ENCODE data around the gene PWWP2A.
"Not testable (repeated sequence)": the region's sequence is repeated elsewhere in the genome, so short reads cannot be mapped to it uniquely, and the experiment has no call there.

Gene PWWP2A

GRCh38 chr5:160119142-160119904, at the start of gene PWWP2A:
Gene PWWP2A, minus strand, starts transcription at chr5:160119450. Its CDS starts 62 bp downstream, at chr5:160119388.
- TF ChIP-seq POLR2AphosphoS5 (IDR thresholded peaks at IDR 0.05; ENCODE audit: borderline replicate concordance, low read depth, low read length), result peak; percentile 86
- no peak for TF ChIP-seq EZH2 (IDR thresholded peaks at IDR 0.05)
- TF ChIP-seq FOXP2 (optimal IDR thresholded peaks at IDR 0.05; ENCODE audit: control extremely low read depth, extremely low read length, insufficient read depth), result peak; percentile 92
- Histone ChIP-seq H3K36me3 (ENCODE audit: insufficient read depth, low read length) (peaks cover 9% of the 10 kb centered on the region; the same call in 1 of the 2 replicates), H3K9me3 (ENCODE audit: low read depth, low read length) (no peaks in the 10 kb centered on the region), H3K4me3 (peak within 1 kb of the TSS; percentile 94), H3K27ac (peak within 1 kb of the TSS; percentile 67), H3K9ac (ENCODE audit: insufficient read length) (peak within 1 kb of the TSS; percentile 94)
- peak; percentile 100 for DNase-seq (ENCODE audit: low read depth, low spot score)

- Histone ChIP-seq H3K36me3 (ENCODE audit: insufficient read depth, low read length) (no peaks in the 10 kb centered on the region), H3K9me3 (ENCODE audit: low read depth, low read length) (no peaks in the 10 kb centered on the region), H3K9ac (ENCODE audit: insufficient read length) (no peak overlapping the region), H3K4me3 (no peak overlapping the region), H3K27ac (no peak overlapping the region)
- TF ChIP-seq EZH2 (IDR thresholded peaks at IDR 0.05) (no peak), FOXP2 (optimal IDR thresholded peaks at IDR 0.05; ENCODE audit: control extremely low read depth, extremely low read length, insufficient read depth) (no peak), POLR2AphosphoS5 (IDR thresholded peaks at IDR 0.05; ENCODE audit: borderline replicate concordance, low read depth, low read length) (no peak)
- no peak for DNase-seq (ENCODE audit: low read depth, low spot score)
Measured at GRCh38 chr5:160167624-160168165, 48.4 kb upstream of the PWWP2A start.

GRCh38 chr5:160166973-160167623, 47.8 kb upstream of the PWWP2A start:
- TF ChIP-seq EZH2 (IDR thresholded peaks at IDR 0.05) (no peak), FOXP2 (optimal IDR thresholded peaks at IDR 0.05; ENCODE audit: control extremely low read depth, extremely low read length, insufficient read depth) (no peak), POLR2AphosphoS5 (IDR thresholded peaks at IDR 0.05; ENCODE audit: borderline replicate concordance, low read depth, low read length) (no peak)
- H3K9me3 ChIP-seq (ENCODE audit: low read depth, low read length), result no peaks in the 10 kb centered on the region
- no peak for DNase-seq (ENCODE audit: low read depth, low spot score)
- peak overlapping the region; percentile 33 for H3K27ac ChIP-seq
- no peak overlapping the region for H3K9ac ChIP-seq (ENCODE audit: insufficient read length)
- no peaks in the 10 kb centered on the region for H3K36me3 ChIP-seq (ENCODE audit: insufficient read depth, low read length)
- peak overlapping the region; percentile 40 for H3K4me3 ChIP-seq

- Histone ChIP-seq H3K4me3 (peak overlapping the region; percentile 40), H3K9me3 (ENCODE audit: low read depth, low read length) (no peaks in the 10 kb centered on the region), H3K9ac (ENCODE audit: insufficient read length) (no peak overlapping the region), H3K36me3 (ENCODE audit: insufficient read depth, low read length) (no peaks in the 10 kb centered on the region), H3K27ac (peak overlapping the region; percentile 33)
- TF ChIP-seq FOXP2 (optimal IDR thresholded peaks at IDR 0.05; ENCODE audit: control extremely low read depth, extremely low read length, insufficient read depth), result no peak
- TF ChIP-seq POLR2AphosphoS5 (IDR thresholded peaks at IDR 0.05; ENCODE audit: borderline replicate concordance, low read depth, low read length), result no peak
- TF ChIP-seq EZH2 (IDR thresholded peaks at IDR 0.05), result no peak
- no peak for DNase-seq (ENCODE audit: low read depth, low spot score)
Measured at GRCh38 chr5:160166069-160166972, 47.1 kb upstream of the PWWP2A start.

GRCh38 chr5:160165137-160166068, 46.2 kb upstream of the PWWP2A start:
- TF ChIP-seq POLR2AphosphoS5 (IDR thresholded peaks at IDR 0.05; ENCODE audit: borderline replicate concordance, low read depth, low read length) (no peak), FOXP2 (optimal IDR thresholded peaks at IDR 0.05; ENCODE audit: control extremely low read depth, extremely low read length, insufficient read depth) (no peak)
- H3K27ac ChIP-seq, result no peak overlapping the region
- H3K4me3 ChIP-seq, result no peak overlapping the region
- H3K36me3 ChIP-seq (ENCODE audit: insufficient read depth, low read length), result no peaks in the 10 kb centered on the region
- no peak for DNase-seq (ENCODE audit: low read depth, low spot score)
- H3K9ac ChIP-seq (ENCODE audit: insufficient read length), result no peak overlapping the region
- no peaks in the 10 kb centered on the region for H3K9me3 ChIP-seq (ENCODE audit: low read depth, low read length)

- H3K27ac ChIP-seq, result no peak overlapping the region
- no peak overlapping the region for H3K9ac ChIP-seq (ENCODE audit: insufficient read length)
- TF ChIP-seq FOXP2 (optimal IDR thresholded peaks at IDR 0.05; ENCODE audit: control extremely low read depth, extremely low read length, insufficient read depth) (no peak), EZH2 (IDR thresholded peaks at IDR 0.05) (no peak), POLR2AphosphoS5 (IDR thresholded peaks at IDR 0.05; ENCODE audit: borderline replicate concordance, low read depth, low read length) (no peak)
- no peak for DNase-seq (ENCODE audit: low read depth, low spot score)
- H3K9me3 ChIP-seq (ENCODE audit: low read depth, low read length), result no peaks in the 10 kb centered on the region
- no peaks in the 10 kb centered on the region for H3K36me3 ChIP-seq (ENCODE audit: insufficient read depth, low read length)
- no peak overlapping the region for H3K4me3 ChIP-seq
Measured at GRCh38 chr5:160162910-160163309, 43.7 kb upstream of the PWWP2A start.

- TF ChIP-seq FOXP2 (optimal IDR thresholded peaks at IDR 0.05; ENCODE audit: control extremely low read depth, extremely low read length, insufficient read depth), result no peak
- no peak for TF ChIP-seq POLR2AphosphoS5 (IDR thresholded peaks at IDR 0.05; ENCODE audit: borderline replicate concordance, low read depth, low read length)
- no peak for TF ChIP-seq EZH2 (IDR thresholded peaks at IDR 0.05)
Measured at GRCh38 chr5:160161626-160162025, 42.4 kb upstream of the PWWP2A start.

GRCh38 chr5:160160875-160161274, 41.6 kb upstream of the PWWP2A start:
- not testable (repeated sequence) for H3K36me3 ChIP-seq (ENCODE audit: insufficient read depth, low read length); H3K27ac ChIP-seq; H3K9ac ChIP-seq (ENCODE audit: insufficient read length); H3K4me3 ChIP-seq; DNase-seq (ENCODE audit: low read depth, low spot score); H3K9me3 ChIP-seq (ENCODE audit: low read depth, low read length)

More at GRCh38 chr5:160161626-160162025, 42.4 kb upstream of the PWWP2A start:
- DNase-seq (ENCODE audit: low read depth, low spot score), result no peak
- no peaks in the 10 kb centered on the region for H3K36me3 ChIP-seq (ENCODE audit: insufficient read depth, low read length)
- no peak overlapping the region for H3K27ac ChIP-seq
- no peak overlapping the region for H3K9ac ChIP-seq (ENCODE audit: insufficient read length)
- H3K9me3 ChIP-seq (ENCODE audit: low read depth, low read length), result no peaks in the 10 kb centered on the region
- no peak overlapping the region for H3K4me3 ChIP-seq

Data from SK-N-MC (cell line).